ENCODE data around the gene R3HDM2. TPM values are rescaled to one million over a fixed set of nuclear protein-coding genes. Genes with fewer than 3 reads are reported as not detected.

Gene R3HDM2
- total and polyA plus RNA-seq, 2 donors from 2014 or later, result 16.5 to 67.3 TPM

DNA sequence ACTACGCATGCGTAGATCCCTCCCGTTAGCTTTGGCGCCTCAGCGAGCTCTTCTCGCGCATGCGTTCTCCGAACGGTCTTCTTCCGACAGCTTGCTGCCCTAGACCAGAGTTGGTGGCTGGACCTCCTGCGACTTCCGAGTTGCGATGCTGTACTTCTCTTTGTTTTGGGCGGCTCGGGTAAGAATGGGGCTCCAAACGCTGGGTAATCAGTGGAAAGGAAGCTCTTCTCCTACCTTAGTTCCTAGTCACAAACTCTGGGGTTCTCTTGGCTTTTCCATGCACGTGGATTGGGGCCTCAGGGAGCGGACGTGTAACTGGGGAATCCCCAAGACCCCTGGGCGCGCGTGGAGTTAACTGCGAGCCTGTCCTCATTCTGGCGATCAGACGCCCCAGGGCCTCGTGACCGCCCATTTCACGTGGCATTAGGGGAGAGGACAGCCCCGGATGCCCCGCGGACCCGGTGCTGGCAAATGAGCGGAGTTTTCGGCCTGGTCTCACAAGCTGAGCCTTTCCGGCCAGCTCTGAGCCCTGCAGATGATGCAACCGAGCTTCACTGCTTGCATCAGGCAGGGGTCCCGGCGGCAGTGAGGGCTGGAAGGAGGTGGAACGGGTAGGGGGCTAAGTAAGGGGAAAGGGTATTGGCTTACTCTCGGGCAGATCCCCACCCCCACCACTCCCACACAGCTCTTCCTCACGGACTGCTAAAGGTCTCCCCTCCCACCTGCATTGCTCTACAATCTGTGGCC, 201.0 kb downstream of the R3HDM2 start, which contains the start of gene SHMT2:
SHMT2 (plus strand) TSS at position 78 of the 747 bp plus-strand sequence; CDS start at position 146, 68 bp downstream.
- FAIRE-seq, result no peak
- peaks cover 2% of the 10 kb centered on the region for H3K27me3 ChIP-seq (ENCODE audit: control insufficient read depth, insufficient read depth, low read length)

DNA sequence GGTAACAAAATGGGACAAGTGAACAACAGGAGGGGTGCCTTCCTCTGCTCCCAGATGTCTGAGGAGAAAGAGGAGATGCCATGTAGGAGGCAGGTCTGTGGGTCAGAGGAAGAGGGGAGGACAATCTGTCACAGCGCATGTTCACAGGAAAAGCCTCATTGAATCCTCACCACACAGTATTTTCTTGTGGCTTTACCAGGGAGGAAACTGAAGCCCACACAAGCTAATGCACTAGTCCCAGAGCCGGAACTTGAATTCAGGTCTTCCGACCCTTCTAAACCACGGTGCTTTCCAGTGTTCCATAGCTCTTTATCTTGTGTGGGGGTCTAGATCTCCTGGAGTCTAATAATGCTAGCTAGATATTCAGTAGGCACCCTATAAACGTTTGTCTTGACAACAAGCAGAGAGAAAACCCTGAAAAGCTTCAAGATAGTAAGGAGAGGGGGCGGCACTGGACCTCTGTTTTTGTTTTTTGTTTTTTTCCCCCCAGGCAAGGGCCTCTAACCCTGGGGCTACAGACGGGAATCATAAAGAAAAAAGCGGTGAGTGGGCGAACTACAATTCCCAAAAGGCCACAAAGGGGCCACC, 201.7 kb downstream of the R3HDM2 start:
- intact Hi-C loops (cut with DNase I), result no loop called here
- Histone ChIP-seq H3K4me3 (ENCODE audit: low read length in 3 of 3) (peak overlapping the region in 1 of 3 donors; percentile 94), H3K27ac (ENCODE audit: low read depth in 2 of 2, low read length in 2 of 2) (no peak overlapping the region), H3K9ac (ENCODE audit: low read length in 3 of 3) (no peak overlapping the region), H3K36me3 (ENCODE audit: control insufficient read depth in 2 of 3, insufficient read depth in 3 of 3, low read length in 3 of 3) (peaks cover 3 to 23% (median 11%) of the 10 kb centered on the region in 3 donors), H3K4me1 (ENCODE audit: control insufficient read depth in 2 of 3, insufficient read depth in 2 of 3, low read depth in 1 of 3, low read length in 3 of 3) (peaks cover 2 to 9% (median 8%) of the 10 kb centered on the region in 3 donors), H3K27me3 (ENCODE audit: control insufficient read depth, insufficient read depth, low read length) (peaks cover 2% of the 10 kb centered on the region), H3K9me3 (ENCODE audit: control insufficient read depth in 2 of 3, insufficient read depth in 1 of 3, low read length in 3 of 3) (no peaks in the 10 kb centered on the region)
- DNase-seq, result peak in 1 of 5 donors; percentile 45
- no peak for FAIRE-seq
- TF ChIP-seq, protein P1, sequence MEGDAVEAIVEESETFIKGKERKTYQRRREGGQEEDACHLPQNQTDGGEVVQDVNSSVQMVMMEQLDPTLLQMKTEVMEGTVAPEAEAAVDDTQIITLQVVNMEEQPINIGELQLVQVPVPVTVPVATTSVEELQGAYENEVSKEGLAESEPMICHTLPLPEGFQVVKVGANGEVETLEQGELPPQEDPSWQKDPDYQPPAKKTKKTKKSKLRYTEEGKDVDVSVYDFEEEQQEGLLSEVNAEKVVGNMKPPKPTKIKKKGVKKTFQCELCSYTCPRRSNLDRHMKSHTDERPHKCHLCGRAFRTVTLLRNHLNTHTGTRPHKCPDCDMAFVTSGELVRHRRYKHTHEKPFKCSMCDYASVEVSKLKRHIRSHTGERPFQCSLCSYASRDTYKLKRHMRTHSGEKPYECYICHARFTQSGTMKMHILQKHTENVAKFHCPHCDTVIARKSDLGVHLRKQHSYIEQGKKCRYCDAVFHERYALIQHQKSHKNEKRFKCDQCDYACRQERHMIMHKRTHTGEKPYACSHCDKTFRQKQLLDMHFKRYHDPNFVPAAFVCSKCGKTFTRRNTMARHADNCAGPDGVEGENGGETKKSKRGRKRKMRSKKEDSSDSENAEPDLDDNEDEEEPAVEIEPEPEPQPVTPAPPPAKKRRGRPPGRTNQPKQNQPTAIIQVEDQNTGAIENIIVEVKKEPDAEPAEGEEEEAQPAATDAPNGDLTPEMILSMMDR (IDR thresholded peaks at IDR 0.05; ENCODE audit: borderline replicate concordance, extremely low read depth, insufficient read depth), result no peak

More for the DNA sequence above, 201.0 kb downstream of the R3HDM2 start, which contains the start of gene SHMT2:
- TF ChIP-seq, protein P1 (IDR thresholded peaks at IDR 0.05; ENCODE audit: borderline replicate concordance, extremely low read depth, insufficient read depth), result peak; percentile 5
- DNase-seq, result peak; percentile 95 to 98 (median 97)
- Histone ChIP-seq H3K9ac (ENCODE audit: low read length in 3 of 3) (peak within 1 kb of the TSS; percentile 77 to 86 (median 81)), H3K4me1 (ENCODE audit: control insufficient read depth in 2 of 3, insufficient read depth in 2 of 3, low read depth in 1 of 3, low read length in 3 of 3) (peaks cover 2 to 9% (median 8%) of the 10 kb centered on the region in 3 donors), H3K4me3 (ENCODE audit: low read length in 3 of 3) (peak within 1 kb of the TSS; percentile 88 to 94 (median 91)), H3K9me3 (ENCODE audit: control insufficient read depth in 2 of 3, insufficient read depth in 1 of 3, low read length in 3 of 3) (no peaks in the 10 kb centered on the region), H3K27ac (ENCODE audit: low read depth in 2 of 2, low read length in 2 of 2) (peak within 1 kb of the TSS; percentile 74 to 85), H3K36me3 (ENCODE audit: control insufficient read depth in 2 of 3, insufficient read depth in 3 of 3, low read length in 3 of 3) (peaks cover 3 to 26% (median 11%) of the 10 kb centered on the region in 3 donors)
- intact Hi-C loops (cut with DNase I), result no loop called here

DNA sequence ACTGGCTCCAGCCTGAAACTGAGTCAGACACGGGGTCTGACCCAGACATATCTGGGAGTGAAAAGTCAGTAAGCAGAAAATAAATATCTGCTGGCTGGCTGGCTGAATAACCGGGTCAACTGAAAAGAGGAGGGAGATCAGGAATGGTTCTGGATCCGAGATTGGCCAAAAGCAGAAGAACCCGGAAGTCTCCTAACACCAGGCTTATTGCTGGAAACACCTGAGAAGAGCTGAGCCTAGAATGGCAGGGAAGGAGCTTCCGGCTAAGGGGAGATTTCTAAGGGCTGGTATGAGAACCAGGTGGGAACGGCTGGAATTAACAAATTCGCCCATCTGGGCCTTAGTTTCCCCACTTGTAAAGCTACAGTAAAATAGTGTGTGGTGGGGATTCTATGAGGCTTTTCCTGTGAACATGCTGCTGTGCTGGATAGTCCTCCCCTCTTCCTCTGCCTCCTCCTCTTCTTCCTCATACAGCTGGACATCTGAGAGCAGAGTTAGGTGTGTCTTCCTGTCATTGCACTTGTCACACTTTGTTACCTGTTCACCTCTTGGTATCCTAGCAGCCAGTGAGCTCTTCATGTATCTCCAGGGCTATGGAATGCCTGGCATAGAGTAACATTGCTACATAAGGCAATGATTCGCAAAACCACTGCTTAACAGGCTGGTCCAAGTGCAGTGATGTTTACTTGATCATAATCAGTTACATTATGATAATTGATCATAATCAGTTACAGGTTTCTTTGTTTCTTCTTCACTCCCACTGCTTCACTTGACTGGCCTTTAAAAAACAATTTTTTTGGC, 203.3 kb downstream of the R3HDM2 start:
- H3K4me3 ChIP-seq (ENCODE audit: low read length in 3 of 3), result no peak overlapping the region
- peaks cover 9% of the 10 kb centered on the region for H3K27me3 ChIP-seq (ENCODE audit: control insufficient read depth, insufficient read depth, low read length)
- TF ChIP-seq, protein P1 (IDR thresholded peaks at IDR 0.05; ENCODE audit: borderline replicate concordance, extremely low read depth, insufficient read depth), result no peak
- FAIRE-seq (no peak), DNase-seq (no peak)
- H3K9me3 ChIP-seq (ENCODE audit: control insufficient read depth in 2 of 3, insufficient read depth in 1 of 3, low read length in 3 of 3), result no peaks in the 10 kb centered on the region
- no peak overlapping the region for H3K9ac ChIP-seq (ENCODE audit: low read length in 3 of 3)
- H3K36me3 ChIP-seq (ENCODE audit: control insufficient read depth in 2 of 3, insufficient read depth in 3 of 3, low read length in 3 of 3), result peaks cover 0 to 7% (median under 1%) of the 10 kb centered on the region in 3 donors
- H3K27ac ChIP-seq (ENCODE audit: low read depth in 2 of 2, low read length in 2 of 2), result no peak overlapping the region
- intact Hi-C loops (cut with DNase I), result no loop called here
- H3K4me1 ChIP-seq (ENCODE audit: control insufficient read depth in 2 of 3, insufficient read depth in 2 of 3, low read depth in 1 of 3, low read length in 3 of 3), result peaks cover 2 to 10% (median 8%) of the 10 kb centered on the region in 3 donors
